Medulla oblongata (tissue), 1 donor: ENCODE measurements around the gene NOSIP.
A peak's percentile ranks its signal among the peaks of the same experiment; 100 is the strongest.

Source experiments
- DNase-seq: peaks from one replicate; pipeline ENCODE4 v3.0.0-alpha.2; 2015; ENCODE audit errors: extremely low spot score

NOSIP gene

GRCh38 chr19:49594993-49595818, 14.8 kb upstream of the NOSIP start:
- DNase-seq: no peak

- no peak for DNase-seq
Observed at GRCh38 chr19:49594157-49594992, 14.0 kb upstream of the NOSIP start.

- peak; percentile 95 for DNase-seq
Observed at GRCh38 chr19:49593233-49594113, 13.1 kb upstream of the NOSIP start.

- DNase-seq: no peak
Observed at GRCh38 chr19:49592486-49593232, 12.3 kb upstream of the NOSIP start.

- DNase-seq: peak; percentile 40
Observed at GRCh38 chr19:49591731-49592485, 11.6 kb upstream of the NOSIP start.

GRCh38 chr19:49590971-49591730, 10.8 kb upstream of the NOSIP start, which contains the start of gene PRR12:
Gene PRR12, plus strand, starts transcription at chr19:49591182. Its CDS starts 473 bp downstream, at chr19:49591655.
- peak; percentile 67 for DNase-seq

GRCh38 chr19:49590071-49590970, 10.0 kb upstream of the NOSIP start:
- DNase-seq: peak; percentile 89

- no peak for DNase-seq
Observed at GRCh38 chr19:49589502-49589905, 9.1 kb upstream of the NOSIP start.

- no peak for DNase-seq
Observed at GRCh38 chr19:49588365-49589122, 8.2 kb upstream of the NOSIP start.

GRCh38 chr19:49587227-49587626, 6.9 kb upstream of the NOSIP start:
- DNase-seq: no peak

GRCh38 chr19:49585023-49585422, 4.7 kb upstream of the NOSIP start:
- no peak for DNase-seq

GRCh38 chr19:49583239-49583638, 2.9 kb upstream of the NOSIP start:
- DNase-seq: no peak

- no peak for DNase-seq
Observed at GRCh38 chr19:49581007-49581508, 702 bp upstream of the NOSIP start, which contains the start of gene PRRG2. Gene PRRG2, plus strand, starts transcription at chr19:49581316. Its CDS starts 1,904 bp downstream, at chr19:49583220.

- no peak for DNase-seq
Observed at GRCh38 chr19:49579947-49580263, 451 bp downstream of the NOSIP start.

GRCh38 chr19:49579193-49579592, 1.2 kb downstream of the NOSIP start:
- DNase-seq: no peak

GRCh38 chr19:49574206-49574755, 6.1 kb downstream of the NOSIP start:
- no peak for DNase-seq

- no peak for DNase-seq
Observed at GRCh38 chr19:49573425-49573824, 6.9 kb downstream of the NOSIP start.
